SU-DHL-6 (cell line): ENCODE data around the gene F12.
"Not testable (repeated sequence)": the region's sequence is repeated elsewhere in the genome, so short reads cannot be mapped to it uniquely, and the experiment has no call there.

Experiments
- EZH2phosphoT487 ChIP-seq: fragments of 200-600 bp; sonication (generic), shearing (Covaris generic); conservative IDR thresholded peaks from 2 replicates; pipeline ENCODE4 v1.6.1; 2018; ENCODE audit warnings: mild to moderate bottlenecking, antibody characterized with exemption, low read length, moderate library complexity, mixed read lengths
- TF ChIP-seq, protein P1 (sequence below): fragments of 200-600 bp; sonication (generic); IDR thresholded peaks from one replicate; pipeline ENCODE4 v1.5.1; 2017; ENCODE audit warnings: antibody characterized with exemption, mild to moderate bottlenecking, low read length, moderate library complexity; ENCODE audit not compliant: insufficient read depth, poor library complexity, severe bottlenecking

DNA sequence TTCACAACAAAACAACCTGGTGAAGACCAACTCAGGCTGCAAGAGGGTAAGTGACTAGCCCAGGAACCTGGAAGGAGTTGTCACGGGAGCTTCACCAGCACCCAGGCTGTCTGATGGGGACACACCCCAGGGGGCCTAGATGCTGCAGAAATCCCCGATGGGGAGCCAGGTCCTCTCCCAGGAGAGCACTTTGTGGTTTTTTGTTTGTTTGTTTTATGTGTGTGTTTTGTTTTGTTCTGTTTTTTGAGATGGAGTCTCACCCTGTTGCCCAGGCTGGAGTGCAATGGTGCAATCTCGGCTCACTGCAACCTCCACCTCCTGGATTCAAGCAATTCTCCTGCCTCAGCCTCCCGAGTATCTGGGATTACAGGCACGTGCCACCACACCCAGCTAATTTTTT lies 33.8 kb downstream of the F12 start:
- TF ChIP-seq, protein P1, sequence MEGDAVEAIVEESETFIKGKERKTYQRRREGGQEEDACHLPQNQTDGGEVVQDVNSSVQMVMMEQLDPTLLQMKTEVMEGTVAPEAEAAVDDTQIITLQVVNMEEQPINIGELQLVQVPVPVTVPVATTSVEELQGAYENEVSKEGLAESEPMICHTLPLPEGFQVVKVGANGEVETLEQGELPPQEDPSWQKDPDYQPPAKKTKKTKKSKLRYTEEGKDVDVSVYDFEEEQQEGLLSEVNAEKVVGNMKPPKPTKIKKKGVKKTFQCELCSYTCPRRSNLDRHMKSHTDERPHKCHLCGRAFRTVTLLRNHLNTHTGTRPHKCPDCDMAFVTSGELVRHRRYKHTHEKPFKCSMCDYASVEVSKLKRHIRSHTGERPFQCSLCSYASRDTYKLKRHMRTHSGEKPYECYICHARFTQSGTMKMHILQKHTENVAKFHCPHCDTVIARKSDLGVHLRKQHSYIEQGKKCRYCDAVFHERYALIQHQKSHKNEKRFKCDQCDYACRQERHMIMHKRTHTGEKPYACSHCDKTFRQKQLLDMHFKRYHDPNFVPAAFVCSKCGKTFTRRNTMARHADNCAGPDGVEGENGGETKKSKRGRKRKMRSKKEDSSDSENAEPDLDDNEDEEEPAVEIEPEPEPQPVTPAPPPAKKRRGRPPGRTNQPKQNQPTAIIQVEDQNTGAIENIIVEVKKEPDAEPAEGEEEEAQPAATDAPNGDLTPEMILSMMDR: not testable (repeated sequence)
- TF ChIP-seq EZH2phosphoT487: not testable (repeated sequence)
